NT2/D1 (cell line): ENCODE data around the gene ITGAL.

Experiments used
- DNase-seq: peaks from one replicate; pipeline ENCODE4 v3.0.0-alpha.2; 2011; ENCODE audit warnings: low read depth, low spot score
- H3K27me3 ChIP-seq: 2 replicates; pipeline ENCODE4 v1.6.0; 2011; ENCODE audit warnings: mild to moderate bottlenecking; ENCODE audit not compliant: insufficient read length, insufficient read depth
- H3K36me3 ChIP-seq: 2 replicates; pipeline ENCODE4 v1.6.1; 2011; ENCODE audit warnings: mild to moderate bottlenecking, low read length, mixed read lengths; ENCODE audit not compliant: insufficient read depth, insufficient read length
- H3K4me1 ChIP-seq: 2 replicates; pipeline ENCODE4 v1.5.1; 2011; ENCODE audit not compliant: insufficient read depth, insufficient read length
- H3K4me3 ChIP-seq: 2 replicates; pipeline ENCODE4 v1.5.1; 2011; ENCODE audit warnings: low read depth; ENCODE audit not compliant: insufficient read length
- H3K9ac ChIP-seq: 2 replicates; pipeline ENCODE4 v1.6.0; 2011; ENCODE audit warnings: low read depth; ENCODE audit not compliant: insufficient read length
- H3K9me3 ChIP-seq: 2 replicates; pipeline ENCODE4 v1.5.1; 2011; ENCODE audit warnings: mild to moderate bottlenecking, low read length; ENCODE audit not compliant: insufficient read depth
- SUZ12 ChIP-seq: IDR thresholded peaks from 2 replicates; pipeline ENCODE4 v1.6.1; 2011; ENCODE audit not compliant: insufficient read length, insufficient read depth; ENCODE audit errors: extremely low read depth
- YY1 ChIP-seq: IDR thresholded peaks from 2 replicates; pipeline ENCODE4 v1.6.1; 2011; ENCODE audit not compliant: insufficient read length, insufficient read depth
- ZNF274 ChIP-seq: IDR thresholded peaks from 2 replicates; pipeline ENCODE4 v1.6.1; 2011; ENCODE audit warnings: mild to moderate bottlenecking, low read depth, low read length

Gene ITGAL

GRCh38 chr16:30525844-30526136, 53.2 kb downstream of the ITGAL start:
- H3K9ac ChIP-seq, result peak overlapping the region; percentile 84
- H3K27me3 ChIP-seq, result no peaks in the 10 kb centered on the region
- DNase-seq, result no peak
- H3K4me1 ChIP-seq, result peaks cover 9% of the 10 kb centered on the region
- no peak for TF ChIP-seq SUZ12
- no peak for TF ChIP-seq ZNF274
- TF ChIP-seq YY1, result no peak
- H3K9me3 ChIP-seq, result no peaks in the 10 kb centered on the region
- H3K4me3 ChIP-seq, result peak overlapping the region; percentile 71
- H3K36me3 ChIP-seq, result peaks cover 24% of the 10 kb centered on the region

- no peaks in the 10 kb centered on the region for H3K9me3 ChIP-seq
- H3K9ac ChIP-seq, result peak within 1 kb of the TSS; percentile 97
- H3K4me1 ChIP-seq, result peaks cover 9% of the 10 kb centered on the region
- H3K4me3 ChIP-seq, result peak within 1 kb of the TSS; percentile 85
- H3K36me3 ChIP-seq, result peaks cover 29% of the 10 kb centered on the region
- H3K27me3 ChIP-seq, result no peaks in the 10 kb centered on the region
- TF ChIP-seq SUZ12, result no peak
- TF ChIP-seq ZNF274, result no peak
- no peak for TF ChIP-seq YY1
- peak; percentile 38 for DNase-seq
Measured at GRCh38 chr16:30526137-30526822, 53.7 kb downstream of the ITGAL start, which contains the start of gene ZNF768. Gene ZNF768, minus strand, starts transcription at chr16:30526566. Its CDS starts 153 bp downstream, at chr16:30526413.

GRCh38 chr16:30526823-30527634, 54.5 kb downstream of the ITGAL start:
- H3K36me3 ChIP-seq, result peaks cover 36% of the 10 kb centered on the region
- TF ChIP-seq SUZ12, result no peak
- peak; percentile 20 for TF ChIP-seq YY1
- TF ChIP-seq ZNF274, result no peak
- peak; percentile 97 for DNase-seq
- H3K9ac ChIP-seq, result peak overlapping the region; percentile 97
- no peaks in the 10 kb centered on the region for H3K27me3 ChIP-seq
- peak overlapping the region; percentile 85 for H3K4me3 ChIP-seq
- H3K9me3 ChIP-seq, result no peaks in the 10 kb centered on the region
- H3K4me1 ChIP-seq, result peaks cover 9% of the 10 kb centered on the region

DNA sequence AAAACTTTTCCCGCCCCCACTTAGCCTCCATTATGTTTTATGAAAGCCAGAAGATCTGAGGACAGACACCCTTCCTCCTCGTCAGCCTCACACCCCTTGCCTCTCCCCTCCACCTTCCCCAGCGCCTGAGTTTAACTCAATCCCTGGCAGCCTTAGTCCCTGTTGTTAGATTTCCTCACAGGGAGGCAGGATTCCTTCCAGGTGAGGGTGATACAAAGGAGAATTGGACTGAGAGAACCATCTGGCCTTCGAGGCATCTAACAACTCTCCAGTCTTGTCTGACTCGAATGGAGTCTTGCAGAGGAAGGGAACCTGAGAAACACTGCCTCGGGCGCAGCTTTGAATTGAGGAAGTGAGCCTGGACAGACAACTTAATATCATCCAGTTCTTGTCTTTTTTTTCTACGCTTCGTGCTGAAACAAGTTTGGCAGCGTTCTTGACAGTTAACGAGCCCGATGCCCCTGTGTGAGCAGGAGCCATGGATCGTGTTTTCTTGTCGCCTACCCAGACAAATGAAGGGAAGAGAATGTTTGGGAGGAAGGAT, 55.2 kb downstream of the ITGAL start:
- no peaks in the 10 kb centered on the region for H3K27me3 ChIP-seq
- H3K36me3 ChIP-seq, result peaks cover 43% of the 10 kb centered on the region
- H3K4me1 ChIP-seq, result peaks cover 9% of the 10 kb centered on the region
- no peak overlapping the region for H3K4me3 ChIP-seq
- TF ChIP-seq SUZ12 (no peak), YY1 (no peak), ZNF274 (no peak)
- H3K9me3 ChIP-seq, result no peaks in the 10 kb centered on the region
- no peak for DNase-seq
- H3K9ac ChIP-seq, result peak overlapping the region; percentile 57

GRCh38 chr16:30528799-30529457, 56.4 kb downstream of the ITGAL start:
- Histone ChIP-seq H3K36me3 (peaks cover 49% of the 10 kb centered on the region), H3K9me3 (no peaks in the 10 kb centered on the region), H3K9ac (peak overlapping the region; percentile 32), H3K4me3 (no peak overlapping the region), H3K27me3 (no peaks in the 10 kb centered on the region), H3K4me1 (peaks cover 11% of the 10 kb centered on the region)
- no peak for DNase-seq
- TF ChIP-seq YY1, result no peak
- TF ChIP-seq SUZ12, result no peak
- TF ChIP-seq ZNF274, result no peak

DNA sequence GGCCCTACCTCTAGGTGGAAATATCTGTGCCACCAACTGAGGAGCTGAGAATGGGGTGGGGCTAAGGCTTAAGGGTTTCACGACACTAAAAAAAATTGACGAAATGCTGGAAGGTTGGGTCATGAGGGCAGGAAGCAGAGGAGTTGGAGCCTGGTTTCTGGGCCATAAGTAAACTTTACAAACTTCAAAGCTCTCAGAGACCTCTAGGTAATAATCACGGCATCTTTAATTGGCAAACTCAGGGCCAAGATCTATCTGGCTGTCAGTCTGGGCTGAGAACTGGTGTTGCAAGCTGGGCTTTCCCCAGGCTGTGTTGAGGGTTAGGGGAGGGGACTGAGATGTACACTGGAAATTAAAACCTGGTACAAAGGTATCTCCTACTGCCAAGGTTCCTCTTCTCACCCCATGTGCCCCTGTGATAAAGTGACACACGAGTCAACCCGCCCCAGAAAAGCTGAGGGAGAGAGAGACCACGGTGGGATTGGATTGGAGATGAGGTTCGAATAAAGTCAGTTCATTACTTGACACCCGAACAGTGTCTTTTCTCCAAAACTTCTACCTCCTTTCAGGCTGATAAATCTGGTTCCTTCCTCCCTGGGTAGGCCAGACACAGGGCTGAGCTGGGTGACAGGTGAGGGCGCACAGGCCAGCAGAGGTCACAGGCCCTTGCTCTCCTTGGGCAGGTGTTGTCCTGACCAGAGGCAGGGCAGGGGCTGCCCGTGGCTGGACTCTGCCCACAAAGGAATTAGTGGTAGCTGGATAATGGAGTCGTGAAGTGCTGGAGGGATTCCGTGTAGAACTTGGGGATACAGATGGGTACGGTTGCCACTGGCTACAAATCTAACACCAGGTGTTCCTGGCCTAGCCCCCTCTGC, 57.9 kb downstream of the ITGAL start:
- TF ChIP-seq SUZ12 (no peak), YY1 (no peak), ZNF274 (no peak)
- Histone ChIP-seq H3K36me3 (peaks cover 35% of the 10 kb centered on the region), H3K4me3 (no peak overlapping the region), H3K9me3 (no peaks in the 10 kb centered on the region), H3K4me1 (peaks cover 7% of the 10 kb centered on the region), H3K27me3 (no peaks in the 10 kb centered on the region), H3K9ac (no peak overlapping the region)
- DNase-seq, result no peak
